Measurements from ENCODE around the gene LCN15. TPM values are rescaled to one million over a fixed set of nuclear protein-coding genes. Genes with fewer than 3 reads are reported as not detected.
"Not testable (repeated sequence)": the region's sequence is repeated elsewhere in the genome, so short reads cannot be mapped to it uniquely, and the experiment has no call there.

LCN15 gene
- total RNA-seq = not detected

DNA sequence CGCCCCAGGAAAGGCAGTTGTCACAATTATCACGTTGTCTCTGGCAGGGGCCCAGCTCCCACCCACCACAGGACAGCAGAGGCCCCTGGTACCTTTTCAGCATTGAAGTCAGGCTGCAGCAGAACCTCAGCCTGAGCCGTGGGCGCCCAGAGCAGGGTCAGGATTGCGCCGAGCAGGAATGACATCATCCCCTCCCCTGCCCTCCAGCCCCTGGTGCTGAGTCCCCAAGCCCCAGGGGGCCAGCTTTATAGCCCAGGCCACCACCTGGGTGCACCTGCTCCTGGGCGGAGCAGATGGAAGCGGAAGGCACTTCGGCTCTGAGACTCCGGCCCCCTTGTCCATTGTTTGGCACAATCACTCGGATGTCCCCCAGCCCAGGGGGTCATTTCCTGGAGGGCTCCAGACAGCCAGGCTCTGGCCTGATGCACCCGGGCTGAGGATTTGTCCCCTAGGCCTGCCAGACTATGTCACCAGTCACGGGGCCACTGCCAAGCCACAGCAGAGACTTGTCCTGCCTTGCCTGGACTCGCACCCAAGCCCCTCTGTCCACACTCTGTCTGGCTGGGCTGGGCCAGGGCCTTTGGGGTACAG, at the start of gene LCN15:
Gene LCN15 (minus strand): TSS at position 218 of the 591 bp plus-strand sequence. CDS start 30 bp downstream, at position 188.
- DNase-seq = no peak

DNA sequence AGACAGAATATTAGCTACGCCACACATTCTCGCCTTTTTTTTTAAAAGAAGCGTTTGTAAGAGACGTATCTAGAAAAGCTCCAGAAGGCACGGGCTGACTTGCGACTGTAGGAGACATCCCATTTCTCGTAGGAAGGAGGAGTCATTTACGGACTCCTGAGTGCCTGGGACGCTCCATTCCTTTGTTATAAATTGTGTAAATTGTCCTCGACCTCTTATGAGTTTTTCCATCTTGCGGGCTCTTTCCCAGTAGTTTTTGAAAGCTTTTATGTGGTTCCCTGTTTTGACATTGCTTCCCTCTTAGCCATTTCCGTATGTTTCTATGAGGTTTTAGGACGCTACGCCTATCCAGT, 44.5 kb upstream of the LCN15 start:
- DNase-seq = no peak

- no peak for DNase-seq
These were observed 43.9 kb upstream of the LCN15 start for GRCh38 chr9:136808075-136808805.

DNA sequence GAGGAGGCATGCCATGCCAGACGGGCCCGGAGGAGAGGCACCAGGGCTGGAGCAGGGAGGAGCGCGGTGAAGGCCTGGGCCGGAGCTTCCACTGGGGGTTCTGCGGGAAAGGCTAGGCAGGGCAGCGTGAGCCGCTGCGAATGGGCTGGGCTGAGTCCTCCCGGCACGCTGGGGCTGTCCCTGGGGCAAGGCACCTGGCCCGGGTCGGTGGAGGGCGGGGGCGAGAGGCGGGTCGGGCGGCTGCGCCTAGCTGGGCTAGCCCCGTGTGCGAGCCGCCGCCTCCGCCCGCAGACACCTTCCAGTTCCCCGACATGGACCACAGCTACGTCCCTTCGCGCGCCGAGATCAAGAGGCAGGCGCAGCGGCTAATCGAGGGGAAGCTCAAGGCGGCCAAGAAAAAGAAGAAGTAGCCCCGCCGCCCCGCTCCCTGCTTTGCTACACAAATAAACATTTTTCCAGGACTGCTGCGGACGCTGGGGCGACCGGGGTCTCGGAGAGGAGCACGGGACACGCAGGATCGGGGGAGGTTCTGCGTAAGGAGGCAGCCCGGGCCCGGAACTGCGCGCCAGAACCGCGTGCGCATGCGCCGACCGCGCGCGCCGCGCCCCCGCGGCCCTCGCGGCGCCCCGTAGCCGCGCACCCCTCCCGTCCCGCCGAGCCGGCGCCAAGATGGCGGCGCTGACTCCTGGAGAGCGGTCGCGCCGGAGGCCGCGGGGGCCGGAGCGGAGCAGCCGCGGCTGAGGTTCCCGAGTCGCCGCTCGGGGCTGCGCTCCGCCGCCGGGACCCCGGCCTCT, 43.2 kb upstream of the LCN15 start, which contains the start of gene RABL6:
Gene RABL6 (plus strand): TSS at position 668 of the 794 bp plus-strand sequence. CDS start 249 bp downstream, outside the sequence.
- peak; percentile 64 for DNase-seq

- DNase-seq = no peak
These were observed 42.4 kb upstream of the LCN15 start for GRCh38 chr9:136806631-136807201.

DNA sequence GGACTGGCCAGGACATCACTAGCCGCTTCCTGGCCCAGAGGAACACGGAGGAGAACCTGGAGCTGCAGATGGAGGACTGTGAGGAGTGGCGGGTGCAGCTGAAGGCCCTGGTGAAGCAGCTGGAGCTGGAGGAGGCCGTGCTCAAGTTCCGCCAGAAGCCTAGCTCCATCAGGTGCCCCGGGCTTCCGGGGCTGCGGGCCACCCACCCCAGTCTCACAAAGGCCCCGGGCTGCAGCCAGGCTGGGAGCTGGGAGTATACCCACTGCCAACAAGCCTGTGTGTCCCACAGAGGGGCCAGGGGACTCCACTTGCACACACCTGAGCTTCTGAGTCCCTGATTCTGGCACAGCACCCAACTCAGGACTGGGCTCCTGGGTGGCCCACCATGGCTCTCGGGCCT, 41.7 kb upstream of the LCN15 start:
- no peak for DNase-seq

DNA sequence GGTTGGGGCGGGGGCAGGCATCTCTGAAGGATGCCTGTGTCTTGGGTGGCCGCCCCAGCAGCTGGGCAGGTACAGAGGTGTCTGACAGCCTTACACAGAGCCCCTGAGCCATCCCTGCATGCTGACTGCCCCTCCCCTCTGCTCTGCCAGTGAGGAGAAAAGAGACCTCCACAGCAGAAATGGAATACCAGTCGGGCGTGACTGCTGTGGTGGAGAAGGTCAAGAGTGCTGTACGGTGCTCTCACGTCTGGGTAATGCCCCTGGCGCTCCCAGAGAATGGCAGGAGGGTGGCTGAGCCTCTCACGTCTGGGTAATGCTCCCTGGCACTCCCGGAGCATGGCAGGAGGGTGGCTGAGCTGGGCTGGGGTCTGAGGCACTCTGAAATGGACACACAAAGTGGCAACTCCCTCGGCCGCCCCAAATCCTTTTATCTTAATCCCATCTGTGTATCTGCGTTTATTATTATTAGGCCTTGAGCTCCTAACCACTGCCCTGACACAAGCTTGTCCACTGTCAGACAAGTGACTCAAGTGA, 41.0 kb upstream of the LCN15 start:
- no peak for DNase-seq

- no peak for DNase-seq
These were observed 40.3 kb upstream of the LCN15 start for GRCh38 chr9:136804509-136805206.

- no peak for DNase-seq
These were observed 39.5 kb upstream of the LCN15 start for GRCh38 chr9:136803551-136804508.

- DNase-seq = not testable (repeated sequence)
These were observed 38.8 kb upstream of the LCN15 start for GRCh38 chr9:136803009-136803550.

GRCh38 chr9:136802321-136802720, 38.0 kb upstream of the LCN15 start:
- no peak for DNase-seq

DNA sequence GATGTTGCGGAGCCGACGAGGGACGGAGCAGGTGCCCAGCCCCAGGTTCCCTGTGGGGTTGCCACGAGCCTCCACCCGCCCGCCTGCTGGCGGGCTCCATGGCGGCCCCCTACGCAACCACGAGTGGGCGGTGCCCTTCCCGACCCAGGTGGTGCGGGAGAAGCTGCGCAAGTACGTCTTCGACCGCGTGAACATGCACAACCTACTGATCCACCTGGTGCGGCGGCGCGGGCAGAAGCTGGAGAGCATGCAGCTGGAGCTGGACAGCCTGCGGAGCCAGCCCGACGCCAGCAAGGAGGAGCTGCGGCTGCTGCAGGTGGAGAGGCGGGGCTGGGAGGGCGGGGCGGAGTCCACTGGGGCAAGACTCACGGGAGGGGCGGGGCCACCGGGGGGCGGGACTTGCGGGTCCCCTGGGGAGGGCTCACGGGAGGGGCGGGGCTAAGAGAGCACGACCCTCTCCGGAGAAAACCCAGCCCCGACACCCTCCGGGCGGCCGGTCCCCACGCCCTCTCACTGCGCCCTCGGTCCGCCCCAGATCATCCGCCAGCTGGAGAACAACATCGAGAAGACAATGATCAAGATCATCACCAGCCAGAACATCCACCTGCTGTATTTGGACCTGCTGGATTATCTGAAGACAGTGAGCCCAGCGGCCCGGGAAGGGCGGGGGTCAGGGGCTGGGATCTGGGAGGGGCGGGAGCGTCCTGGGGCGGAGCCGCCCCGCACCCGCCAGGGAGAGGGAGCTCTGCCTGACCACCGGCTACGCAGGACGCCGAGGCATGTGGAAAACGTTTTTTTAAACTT, 35.7 kb upstream of the LCN15 start:
- DNase-seq = peak; percentile 77

DNA sequence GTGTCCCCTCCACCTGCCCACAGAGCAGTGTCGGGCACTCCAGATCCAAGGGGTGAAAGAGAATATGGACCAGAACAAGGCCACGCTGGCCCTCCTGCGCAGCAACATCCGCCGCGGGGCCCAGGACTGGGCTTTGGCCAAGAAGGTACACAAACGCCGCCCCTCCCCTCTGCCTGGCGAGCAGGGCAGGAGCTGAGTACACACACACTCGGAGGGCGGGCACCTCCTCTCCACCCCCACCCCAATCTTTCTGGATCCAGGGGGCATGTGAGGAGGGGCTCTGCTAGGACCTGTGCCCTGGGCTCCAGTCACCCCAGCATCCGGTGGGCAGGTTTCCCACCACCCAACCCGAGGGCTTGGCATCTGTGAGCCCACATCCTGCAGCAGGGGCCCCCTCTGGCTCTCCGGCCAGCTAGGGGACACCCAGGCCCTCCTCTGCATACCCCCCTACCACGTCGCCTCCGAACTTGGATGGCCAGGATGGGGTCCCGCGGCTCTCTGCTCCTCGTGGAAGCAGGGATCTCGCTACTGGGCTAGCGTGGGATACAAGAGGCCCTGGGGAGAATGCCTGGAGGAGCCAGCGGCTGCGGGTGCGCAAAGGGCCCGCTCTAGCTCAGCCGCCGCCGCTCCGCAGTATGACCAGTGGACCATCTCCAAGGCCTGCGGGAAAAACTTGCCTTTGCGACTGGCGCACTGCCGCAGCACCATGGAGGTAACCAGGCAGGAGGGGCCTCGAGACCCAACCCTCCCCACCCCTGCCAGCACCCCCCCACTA, 34.9 kb upstream of the LCN15 start:
- DNase-seq = no peak

GRCh38 chr9:136798708-136799078, 34.4 kb upstream of the LCN15 start:
- no peak for DNase-seq

- not testable (repeated sequence) for DNase-seq
These were observed 32.5 kb upstream of the LCN15 start for GRCh38 chr9:136796775-136797347.

DNA sequence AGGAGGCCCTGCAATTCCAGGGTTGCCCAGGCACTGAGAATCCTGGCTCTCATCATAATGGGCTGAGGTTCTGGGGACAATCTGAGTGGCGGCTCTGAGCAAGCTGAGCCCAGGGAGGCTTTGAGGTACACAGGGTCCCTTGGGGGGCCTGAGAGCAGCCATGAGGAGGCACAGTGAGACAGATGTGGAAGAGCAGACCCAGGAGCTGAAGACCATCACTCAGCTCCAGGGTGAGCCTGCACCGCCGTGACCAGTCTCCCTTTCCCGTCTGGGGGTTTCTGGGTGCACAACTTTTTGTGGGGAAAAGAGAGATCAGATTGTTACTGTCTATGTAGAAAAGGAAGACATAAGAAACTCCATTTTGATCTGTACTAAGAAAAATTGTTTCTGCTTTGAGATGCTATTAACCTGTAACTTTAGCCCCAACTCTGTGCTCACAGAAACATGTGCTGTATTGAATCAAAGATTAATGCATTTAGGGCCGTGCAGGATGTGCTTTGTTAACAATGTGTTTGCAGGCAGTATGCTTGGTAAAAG, 32.0 kb upstream of the LCN15 start, which contains the start of gene CCDC183:
Gene CCDC183 (plus strand): TSS at position 101 of the 537 bp plus-strand sequence. CDS start 60 bp downstream, at position 161.
- no peak for DNase-seq

DNA sequence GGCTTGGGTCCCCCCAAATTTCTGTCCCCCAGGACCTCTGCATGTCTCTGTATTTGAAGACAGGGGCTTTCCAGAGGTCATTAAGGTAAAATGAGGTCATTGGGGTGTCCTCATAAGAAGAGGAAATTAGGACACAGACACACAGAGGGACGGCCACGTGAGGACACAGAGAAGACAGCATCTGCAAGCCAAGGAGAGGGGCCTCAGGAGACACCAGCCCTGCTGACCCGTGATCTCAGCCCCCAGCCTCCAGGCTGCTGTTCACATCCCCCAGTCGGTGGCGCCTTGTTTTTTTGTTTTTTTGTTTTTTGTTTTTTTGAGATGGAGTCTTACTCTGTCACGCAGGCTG, 30.7 kb upstream of the LCN15 start:
- no peak for DNase-seq

Measured in occipital lobe (tissue), 2 donors.